Parathyroid adenoma (tissue), 2 donors: ENCODE measurements around the gene NPAS3.

Experiments used
- H2AFZ ChIP-seq: fragments of 300-600 bp; sonication (generic); one replicate; pipeline ENCODE4 v1.7.0; 2017; ENCODE audit warnings: antibody characterized with exemption, mild to moderate bottlenecking
- H3K27ac ChIP-seq: fragments of 300-600 bp; sonication (generic); one replicate; pipeline ENCODE4 v1.7.0; 2017
- H3K27me3 ChIP-seq: fragments of 300-600 bp; sonication (generic); one replicate; pipeline ENCODE4 v1.7.0; 2017; ENCODE audit warnings: low read length; ENCODE audit not compliant: control insufficient read depth, insufficient read depth
- H3K36me3 ChIP-seq: fragments of 300-600 bp; sonication (generic); one replicate; pipeline ENCODE4 v1.7.0; 2017; ENCODE audit warnings: low read length; ENCODE audit not compliant: control insufficient read depth, insufficient read depth
- H3K4me1 ChIP-seq: fragments of 300-600 bp; sonication (generic); one replicate; pipeline ENCODE4 v1.7.0; 2017; ENCODE audit warnings: control low read depth
- H3K4me2 ChIP-seq: fragments of 300-600 bp; sonication (generic); one replicate; pipeline ENCODE4 v1.7.0; 2017; ENCODE audit warnings: low read length
- H3K4me3 ChIP-seq: fragments of 300-600 bp; sonication (generic); one replicate; pipeline ENCODE4 v1.7.0; 2017; ENCODE audit warnings: low read depth, low read length
- H3K79me2 ChIP-seq: fragments of 300-600 bp; sonication (generic); one replicate; pipeline ENCODE4 v1.7.0; 2017; ENCODE audit warnings: control low read depth
- H3K9ac ChIP-seq: fragments of 300-600 bp; sonication (generic); one replicate; pipeline ENCODE4 v1.7.0; 2017; ENCODE audit warnings: mild to moderate bottlenecking
- H3K9me3 ChIP-seq: fragments of 300-600 bp; sonication (generic); one replicate; pipeline ENCODE4 v1.7.0; 2017; ENCODE audit warnings: low read length; ENCODE audit not compliant: control insufficient read depth
- CTCF ChIP-seq: fragments of 300-600 bp; sonication (generic); IDR thresholded peaks from one replicate; pipeline ENCODE4 v1.7.0; 2017; ENCODE audit warnings: antibody characterized with exemption, mild to moderate bottlenecking
- donor health status: primary hyperparathyroidism.

Gene NPAS3

GRCh38 chr14:33842299-33842698 lies 903.6 kb downstream of the NPAS3 start:
- H2AFZ ChIP-seq: no peak overlapping the region
- no peak overlapping the region for H3K4me2 ChIP-seq
- H3K79me2 ChIP-seq: no peaks in the 10 kb centered on the region
- no peaks in the 10 kb centered on the region for H3K36me3 ChIP-seq
- no peak overlapping the region for H3K9ac ChIP-seq
- H3K27me3 ChIP-seq: no peaks in the 10 kb centered on the region
- H3K4me3 ChIP-seq: no peak overlapping the region
- TF ChIP-seq CTCF: no peak
- no peaks in the 10 kb centered on the region for H3K4me1 ChIP-seq
- H3K27ac ChIP-seq: no peak overlapping the region
- H3K9me3 ChIP-seq: no peaks in the 10 kb centered on the region

DNA sequence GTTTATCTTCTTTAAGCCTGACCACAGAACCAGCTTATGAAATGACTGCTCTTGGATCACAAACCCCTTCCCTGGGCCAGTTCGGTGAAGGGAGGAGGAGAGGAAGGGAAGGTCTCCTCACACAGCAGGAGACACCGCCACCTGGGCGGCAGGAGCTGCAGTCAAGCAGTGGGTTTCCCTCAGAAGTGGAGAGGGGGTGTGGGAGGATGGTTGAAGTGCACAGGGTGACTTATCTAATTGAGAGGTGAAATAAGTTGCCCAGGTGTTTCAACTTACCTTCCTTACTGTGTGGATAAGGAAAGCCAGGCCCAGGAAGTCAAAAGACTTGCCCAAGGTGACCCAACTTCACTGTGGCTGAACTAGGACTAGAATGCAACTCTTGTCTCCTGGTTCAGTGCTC lies 905.4 kb downstream of the NPAS3 start:
- no peak overlapping the region for H3K9ac ChIP-seq
- H3K27ac ChIP-seq: no peak overlapping the region

DNA sequence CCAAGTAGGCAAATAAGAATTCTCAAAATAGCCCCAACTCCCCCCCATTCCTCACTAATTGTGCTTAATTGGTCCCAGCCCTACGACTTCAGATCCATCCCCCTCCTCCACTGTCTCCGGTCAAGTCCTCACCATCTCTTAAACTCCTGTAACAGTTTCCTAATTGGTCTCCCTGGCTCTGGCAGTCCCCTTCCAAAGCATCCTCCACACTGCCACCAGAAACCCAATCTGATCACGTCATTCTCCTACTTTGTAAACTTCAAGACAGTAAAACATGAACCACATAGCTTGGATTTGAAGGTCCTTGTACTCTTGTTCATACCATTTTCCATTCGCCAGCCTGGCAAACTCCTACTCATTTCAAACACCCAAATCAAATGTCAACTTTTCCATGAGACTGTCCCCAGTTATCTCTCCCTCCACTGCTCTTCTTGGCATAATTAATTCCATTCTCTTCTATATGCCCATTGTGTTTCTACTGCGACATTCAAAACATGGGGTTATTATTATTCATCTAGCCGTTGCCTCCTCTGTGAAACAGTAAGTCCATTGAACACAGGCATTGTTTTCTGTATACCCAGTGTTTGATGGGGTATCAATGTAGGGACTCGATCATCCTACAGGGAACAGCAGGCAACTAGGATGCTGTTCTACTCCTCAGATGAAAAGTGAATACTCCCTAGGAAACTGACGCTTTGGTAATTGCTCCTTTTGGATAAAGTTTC lies 907.6 kb downstream of the NPAS3 start:
- no peaks in the 10 kb centered on the region for H3K4me1 ChIP-seq
- no peaks in the 10 kb centered on the region for H3K9me3 ChIP-seq
- no peak for TF ChIP-seq CTCF
- no peaks in the 10 kb centered on the region for H3K79me2 ChIP-seq
- H2AFZ ChIP-seq: no peak overlapping the region
- H3K9ac ChIP-seq: no peak overlapping the region
- no peak overlapping the region for H3K4me3 ChIP-seq
- no peaks in the 10 kb centered on the region for H3K27me3 ChIP-seq
- H3K27ac ChIP-seq: no peak overlapping the region
- no peak overlapping the region for H3K4me2 ChIP-seq
- no peaks in the 10 kb centered on the region for H3K36me3 ChIP-seq

More for the DNA sequence above, 905.4 kb downstream of the NPAS3 start:
- no peaks in the 10 kb centered on the region for H3K4me1 ChIP-seq
- no peaks in the 10 kb centered on the region for H3K36me3 ChIP-seq
- no peak overlapping the region for H2AFZ ChIP-seq
- H3K27me3 ChIP-seq: no peaks in the 10 kb centered on the region
- H3K4me2 ChIP-seq: no peak overlapping the region
- no peak for TF ChIP-seq CTCF
- H3K79me2 ChIP-seq: no peaks in the 10 kb centered on the region
- no peaks in the 10 kb centered on the region for H3K9me3 ChIP-seq
- H3K4me3 ChIP-seq: no peak overlapping the region

DNA sequence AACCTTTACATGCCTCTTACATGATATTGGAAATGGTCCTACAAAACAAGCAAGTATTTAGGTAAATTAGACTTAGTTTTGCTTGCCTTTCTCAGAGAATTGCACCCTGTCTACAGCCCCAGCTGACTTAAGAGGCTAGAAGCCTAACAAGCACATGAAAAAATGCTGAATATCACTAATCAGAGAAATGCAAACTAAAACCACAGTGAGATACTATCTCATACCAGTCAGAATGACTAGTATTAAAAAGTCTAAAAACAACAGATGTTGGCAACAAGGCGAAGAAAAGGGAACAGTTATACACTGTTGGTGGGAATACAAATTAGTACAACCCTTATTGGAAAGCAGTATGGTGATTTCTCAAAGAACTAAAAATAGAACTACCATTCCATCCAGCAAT lies 908.4 kb downstream of the NPAS3 start:
- Histone ChIP-seq H3K4me2 (no peak overlapping the region), H3K9me3 (no peaks in the 10 kb centered on the region), H3K27me3 (no peaks in the 10 kb centered on the region), H3K79me2 (no peaks in the 10 kb centered on the region), H3K27ac (no peak overlapping the region), H3K4me1 (no peaks in the 10 kb centered on the region), H3K9ac (no peak overlapping the region), H3K4me3 (no peak overlapping the region), H2AFZ (no peak overlapping the region), H3K36me3 (no peaks in the 10 kb centered on the region)
- no peak for TF ChIP-seq CTCF

DNA sequence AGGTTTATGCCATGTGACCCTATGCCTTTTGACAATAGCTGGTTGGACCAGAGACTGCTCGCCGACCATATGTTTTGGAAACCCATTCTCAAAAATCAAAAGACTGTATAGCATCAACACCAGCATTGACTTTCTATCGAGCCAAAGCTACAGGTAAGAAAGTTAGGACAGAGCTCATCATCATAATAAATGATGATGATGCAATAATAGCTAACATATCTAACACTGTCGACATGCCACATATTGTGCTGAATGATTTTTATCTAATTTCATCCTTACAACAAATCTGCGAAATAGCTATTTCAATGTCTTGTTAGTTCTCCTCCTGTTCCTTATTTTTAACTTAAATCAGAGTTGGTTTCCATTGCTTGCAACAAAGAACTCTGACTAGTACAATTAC lies 909.3 kb downstream of the NPAS3 start:
- Histone ChIP-seq H3K36me3 (no peaks in the 10 kb centered on the region), H3K4me2 (no peak overlapping the region), H3K4me3 (no peak overlapping the region), H3K27ac (no peak overlapping the region), H3K79me2 (no peaks in the 10 kb centered on the region), H3K4me1 (no peaks in the 10 kb centered on the region), H3K27me3 (no peaks in the 10 kb centered on the region), H2AFZ (no peak overlapping the region), H3K9me3 (no peaks in the 10 kb centered on the region), H3K9ac (no peak overlapping the region)
- TF ChIP-seq CTCF: no peak
